GM19025 (cell line): Measurements from ENCODE around the gene STEAP2.

Experiments
- ATAC-seq: cut with Tn5 transposase; IDR thresholded peaks from one replicate; pipeline ENCODE4 v1.9.1; 2021; ENCODE audit warnings: mild to moderate bottlenecking, low read depth, moderate library complexity; ENCODE audit not compliant: unreplicated experiment

The STEAP2 gene

DNA sequence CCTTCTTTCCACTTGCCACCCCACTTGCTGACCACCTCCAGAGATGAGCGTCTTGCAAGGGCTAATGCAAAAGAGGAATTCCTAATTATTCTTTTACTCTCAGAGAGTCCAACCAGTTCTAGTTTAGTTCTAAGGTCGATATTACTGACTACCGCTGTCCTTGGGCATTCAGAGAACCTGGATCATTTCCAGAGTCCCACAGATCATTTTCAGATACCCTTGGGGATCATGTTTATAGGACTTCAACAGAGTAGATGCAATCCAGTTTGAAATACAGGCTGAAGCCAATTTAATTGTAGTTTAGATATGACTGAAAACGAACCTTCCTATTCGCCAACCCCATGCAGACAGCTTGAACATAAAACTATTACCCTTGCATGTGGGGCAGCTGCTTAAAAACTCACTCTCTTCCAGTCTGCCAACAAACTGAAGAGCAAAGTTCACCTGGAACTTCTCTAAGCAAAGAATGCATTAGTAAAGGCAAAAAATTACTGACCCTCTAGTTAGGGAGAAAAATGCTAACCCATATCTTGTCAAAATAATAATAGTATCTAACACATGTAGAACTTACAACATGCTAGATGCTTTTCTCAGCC, 55.8 kb downstream of the STEAP2 start:
- no peak for ATAC-seq

DNA sequence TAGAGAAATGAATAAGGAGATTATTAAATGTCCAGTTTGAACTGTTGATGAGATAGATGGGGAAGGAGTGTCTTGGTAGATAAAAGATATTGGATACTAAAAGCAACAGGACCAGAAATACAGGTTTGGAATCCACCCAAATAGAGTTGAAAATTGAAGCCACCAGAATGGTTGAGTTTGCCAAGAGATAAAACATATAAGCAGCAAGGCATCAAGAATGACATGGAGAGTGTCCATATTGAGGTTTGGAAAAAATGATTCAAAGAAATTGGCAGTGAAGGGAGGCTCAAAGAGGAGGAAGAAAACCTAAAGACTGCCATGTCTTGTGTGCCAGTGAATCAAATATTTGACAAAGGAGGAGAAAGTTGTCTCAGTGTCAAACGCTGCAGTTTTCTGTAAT, 57.6 kb downstream of the STEAP2 start:
- ATAC-seq, result no peak

DNA sequence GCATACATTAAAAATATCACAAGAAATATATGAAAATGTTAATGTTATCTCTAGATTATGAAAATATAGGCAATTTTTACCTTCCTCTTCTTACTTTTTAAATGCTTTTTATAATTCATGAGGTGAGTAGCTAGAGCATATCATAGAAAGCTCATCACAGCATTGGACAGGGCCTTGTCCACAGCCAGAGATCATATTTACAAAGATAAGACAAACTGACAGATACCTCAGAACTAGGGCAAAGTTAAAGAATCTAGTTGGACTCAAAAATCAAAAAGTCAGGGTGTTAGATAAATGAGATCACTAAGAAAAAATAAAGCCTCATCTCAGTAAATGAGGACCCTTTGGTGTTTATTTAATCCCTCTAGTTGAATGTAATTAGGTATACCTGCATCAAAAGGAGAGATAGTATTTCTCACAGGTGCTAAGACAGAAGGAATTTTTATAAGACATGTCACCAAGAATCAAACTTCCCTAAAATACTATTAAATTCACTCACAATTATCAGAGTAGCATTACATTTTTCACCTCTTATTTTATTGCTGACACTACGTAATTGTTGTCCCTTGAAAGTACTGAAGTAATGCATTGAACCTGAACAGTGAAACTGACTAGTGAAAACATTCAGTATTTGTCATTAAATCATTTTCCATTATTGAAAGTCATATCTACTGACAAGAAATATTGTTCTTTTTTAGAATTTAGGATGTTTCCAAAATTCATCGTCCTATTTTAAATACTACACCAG, 59.1 kb downstream of the STEAP2 start:
- ATAC-seq, result no peak

DNA sequence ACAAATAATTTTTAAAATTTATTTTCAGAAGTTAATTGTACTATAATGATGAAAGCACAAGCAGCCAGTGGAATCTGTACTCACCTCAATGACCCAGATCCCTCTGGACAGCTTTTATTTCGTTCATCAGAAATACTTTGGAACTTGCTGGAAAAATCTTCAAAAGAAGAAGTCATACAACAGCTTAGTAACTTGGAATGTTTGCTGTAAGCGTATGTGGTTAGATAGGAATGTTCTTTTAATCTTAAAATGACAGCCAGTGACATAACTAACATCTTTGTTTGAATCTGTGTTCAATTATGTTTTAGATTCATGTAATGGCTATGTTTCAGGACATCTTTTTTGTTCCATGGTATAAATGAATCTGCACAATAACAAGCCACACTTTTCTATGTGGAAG, 60.2 kb downstream of the STEAP2 start:
- ATAC-seq, result no peak

DNA sequence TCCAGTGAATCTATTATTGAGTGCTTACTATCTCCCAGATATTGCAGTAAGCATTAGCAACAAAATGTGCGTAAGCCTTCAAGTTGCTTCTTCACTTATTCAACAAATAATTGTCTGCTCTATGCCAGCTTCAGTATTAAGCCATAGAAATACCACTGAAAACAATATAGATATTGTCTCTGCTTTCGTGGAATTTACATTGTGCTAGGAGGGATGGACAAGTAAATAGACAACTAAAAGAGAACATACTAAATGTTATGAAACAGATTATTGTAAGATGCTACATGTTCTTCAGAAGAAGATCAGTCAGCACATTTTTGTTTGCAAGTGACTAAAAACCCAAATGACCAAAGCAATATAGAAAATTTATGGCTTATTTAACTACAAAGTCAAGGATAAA, 60.7 kb downstream of the STEAP2 start:
- no peak for ATAC-seq

DNA sequence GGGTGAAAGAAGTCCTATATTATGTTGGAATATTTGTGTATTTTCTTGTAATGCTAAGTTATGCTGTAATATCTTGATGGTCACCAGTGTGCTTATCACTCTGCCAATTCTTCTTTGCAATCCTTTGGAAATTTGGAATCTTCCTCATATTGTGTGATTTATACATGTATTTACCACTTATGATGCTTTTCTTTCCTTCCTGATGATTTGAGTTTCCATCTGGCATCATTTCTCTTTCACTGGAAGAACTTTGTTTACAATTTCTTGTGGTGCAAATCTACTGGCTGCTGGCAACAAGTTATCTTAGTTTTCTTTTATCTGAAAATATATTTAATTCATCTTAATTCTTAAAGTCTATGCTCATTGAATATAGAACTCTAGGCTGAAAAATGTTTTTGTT, 62.6 kb downstream of the STEAP2 start:
- ATAC-seq, result no peak

DNA sequence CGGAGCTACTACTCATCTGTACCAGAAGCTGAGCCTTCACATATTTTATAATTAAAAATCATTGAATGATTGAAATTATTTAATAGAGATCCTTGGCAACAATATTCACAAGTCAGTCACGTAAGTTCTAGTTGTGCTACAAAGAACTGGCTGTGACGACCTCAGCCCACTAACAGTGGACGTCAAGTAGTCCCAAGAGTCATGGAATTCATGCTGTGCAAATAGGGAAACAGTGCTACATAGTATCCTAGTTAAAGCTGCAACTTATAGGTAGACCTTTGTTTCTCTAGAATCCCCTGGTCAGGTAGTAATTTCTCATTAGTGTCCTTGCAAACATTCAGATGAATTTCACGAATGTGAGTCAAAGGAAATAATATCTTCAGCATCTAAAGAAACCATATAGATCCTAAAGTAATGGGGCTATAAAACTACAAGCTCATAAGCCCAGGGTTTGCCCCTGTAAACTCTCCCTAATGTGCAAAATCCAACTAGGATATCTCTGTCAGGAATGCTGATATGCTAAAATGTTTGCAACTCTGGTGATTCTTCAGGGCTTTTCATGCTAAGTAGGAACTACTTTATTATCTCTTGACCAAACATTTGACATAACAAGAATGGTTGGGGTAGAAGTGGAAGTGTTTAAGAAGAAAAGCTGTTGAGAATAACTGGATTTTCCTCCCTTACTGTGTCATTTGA, 64.6 kb downstream of the STEAP2 start:
- no peak for ATAC-seq
